Fibroblast of mammary gland (primary cell): Measurements from ENCODE around the gene NAPG.
"Not testable (repeated sequence)": the region's sequence is repeated elsewhere in the genome, so short reads cannot be mapped to it uniquely, and the experiment has no call there.

Experiments
- DNase-seq: peaks from one replicate; pipeline ENCODE4 v3.0.0-alpha.2; 2010; ENCODE audit warnings: low read depth
- H3K4me3 ChIP-seq: 2 replicates; pipeline ENCODE4 v1.5.1; 2011; ENCODE audit warnings: low read depth, mild to moderate bottlenecking, low read length, moderate library complexity; ENCODE audit not compliant: control insufficient read depth
- CTCF ChIP-seq: conservative IDR thresholded peaks from 2 replicates; pipeline ENCODE4 v1.5.1; 2011; ENCODE audit warnings: low read depth, low read length, inconsistent platforms; ENCODE audit not compliant: control insufficient read depth, insufficient read depth

NAPG gene

GRCh38 chr18:10564975-10565773, 39.3 kb downstream of the NAPG start:
- TF ChIP-seq CTCF: no peak
- no peak for DNase-seq
- no peak overlapping the region for H3K4me3 ChIP-seq

GRCh38 chr18:10565835-10566234, 40.0 kb downstream of the NAPG start:
- no peak for TF ChIP-seq CTCF
- no peak for DNase-seq
- H3K4me3 ChIP-seq: no peak overlapping the region

- TF ChIP-seq CTCF: no peak
- no peak overlapping the region for H3K4me3 ChIP-seq
Observed at GRCh38 chr18:10566390-10566789, 40.6 kb downstream of the NAPG start.

GRCh38 chr18:10569941-10570340, 44.1 kb downstream of the NAPG start:
- H3K4me3 ChIP-seq, DNase-seq: not testable (repeated sequence)

More at GRCh38 chr18:10566390-10566789, 40.6 kb downstream of the NAPG start:
- DNase-seq: no peak

GRCh38 chr18:10570622-10571021, 44.8 kb downstream of the NAPG start:
- no peak for TF ChIP-seq CTCF
- H3K4me3 ChIP-seq: no peak overlapping the region
- no peak for DNase-seq

- H3K4me3 ChIP-seq: no peak overlapping the region
- TF ChIP-seq CTCF: no peak
- no peak for DNase-seq
Observed at GRCh38 chr18:10571537-10571936, 45.7 kb downstream of the NAPG start.

GRCh38 chr18:10573261-10573660, 47.4 kb downstream of the NAPG start:
- DNase-seq, H3K4me3 ChIP-seq: not testable (repeated sequence)

- not testable (repeated sequence) for DNase-seq, H3K4me3 ChIP-seq
Observed at GRCh38 chr18:10574412-10574811, 48.6 kb downstream of the NAPG start.

GRCh38 chr18:10577842-10578572, 52.2 kb downstream of the NAPG start:
- H3K4me3 ChIP-seq, DNase-seq: not testable (repeated sequence)

GRCh38 chr18:10578573-10578899, 52.7 kb downstream of the NAPG start:
- not testable (repeated sequence) for H3K4me3 ChIP-seq, DNase-seq
